ENCODE results near the gene PTBP2.

- TF ChIP-seq REST (IDR thresholded peaks at IDR 0.05; ENCODE audit: insufficient read depth in 1 of 2, low read depth in 2 of 2, low read length in 2 of 2): no peak
- no peak for TF ChIP-seq POLR2AphosphoS5 (IDR thresholded peaks at IDR 0.05; ENCODE audit: low read depth, low read length)
These were observed 42.9 kb downstream of the PTBP2 start for GRCh38 chr1:96764469-96764868.
